ENCODE data around the gene SPTBN5. TPM values are rescaled to one million over a fixed set of nuclear protein-coding genes. Genes with fewer than 3 reads are reported as not detected.

The SPTBN5 gene
- total RNA-seq, 1 experiment from 2014 or later, result 3.2 TPM

DNA sequence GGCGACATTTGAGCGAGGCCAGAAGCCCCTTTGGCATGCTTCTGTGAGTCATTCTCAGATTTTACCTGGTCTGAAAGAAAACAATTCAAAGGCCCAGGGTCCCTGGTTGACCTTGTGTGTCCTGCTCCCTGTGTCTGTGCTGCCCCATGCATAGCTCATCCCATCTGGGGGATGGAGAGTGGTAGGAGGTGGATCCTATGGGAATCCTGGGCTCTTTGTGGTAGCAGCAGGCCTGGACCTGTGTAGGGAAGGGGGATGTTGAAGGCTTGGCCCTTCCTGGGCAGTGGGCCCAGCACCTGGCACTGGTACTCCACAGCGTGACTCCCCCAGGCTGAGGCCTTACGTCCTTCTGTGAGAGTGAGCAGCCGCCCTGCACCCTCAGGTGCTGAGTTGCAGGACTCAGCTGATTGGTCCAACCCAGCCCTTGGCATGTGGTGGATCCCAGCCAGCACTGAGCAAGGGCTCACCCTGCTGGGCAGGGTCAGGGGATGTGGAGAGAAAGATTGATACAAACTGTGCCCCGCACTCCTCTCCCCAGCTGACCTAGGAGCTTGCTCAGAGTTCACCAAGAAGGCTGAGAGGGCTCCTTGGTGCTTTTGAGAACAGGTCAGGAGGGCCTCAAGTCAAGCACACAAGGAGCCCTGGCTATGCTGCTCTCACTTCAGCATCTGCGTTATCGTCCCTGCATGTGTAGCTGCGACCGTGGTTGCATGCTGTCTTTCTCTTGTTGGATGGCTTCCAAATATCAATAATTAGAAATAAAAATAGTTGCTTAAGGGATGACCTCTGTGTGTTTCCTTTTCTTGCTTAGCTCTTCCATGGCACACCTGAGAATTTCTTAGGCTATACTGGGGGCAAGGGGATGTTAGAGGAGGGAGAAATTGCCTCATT is 87.3 kb downstream of the SPTBN5 start:
- no peaks in the 10 kb centered on the region for H3K27me3 ChIP-seq (replicated peaks; ENCODE audit: insufficient read depth, low read depth, low read length, poor library complexity)
- ChIA-PET POLR2A (ENCODE audit: low non-redundant PET) (interaction anchor here (0.6 kb wide), 1 partner anchor 417 kb away, joined by 3 read pairs; no protein-coding TSS in a partner anchor), CTCF (no interaction called here)
- H3K4me1 ChIP-seq (ENCODE audit: insufficient read depth, low read length, poor library complexity, severe bottlenecking), result no peaks in the 10 kb centered on the region
- no peaks in the 10 kb centered on the region for H3K36me3 ChIP-seq (ENCODE audit: insufficient read depth, low read length, poor library complexity, severe bottlenecking)
- H3K9me3 ChIP-seq (ENCODE audit: low read depth, low read length, poor library complexity, severe bottlenecking), result no peaks in the 10 kb centered on the region
- intact Hi-C loops (cut with micrococcal nuclease; ENCODE audit: unreplicated experiment), result no loop called here
- TF ChIP-seq, protein P1, sequence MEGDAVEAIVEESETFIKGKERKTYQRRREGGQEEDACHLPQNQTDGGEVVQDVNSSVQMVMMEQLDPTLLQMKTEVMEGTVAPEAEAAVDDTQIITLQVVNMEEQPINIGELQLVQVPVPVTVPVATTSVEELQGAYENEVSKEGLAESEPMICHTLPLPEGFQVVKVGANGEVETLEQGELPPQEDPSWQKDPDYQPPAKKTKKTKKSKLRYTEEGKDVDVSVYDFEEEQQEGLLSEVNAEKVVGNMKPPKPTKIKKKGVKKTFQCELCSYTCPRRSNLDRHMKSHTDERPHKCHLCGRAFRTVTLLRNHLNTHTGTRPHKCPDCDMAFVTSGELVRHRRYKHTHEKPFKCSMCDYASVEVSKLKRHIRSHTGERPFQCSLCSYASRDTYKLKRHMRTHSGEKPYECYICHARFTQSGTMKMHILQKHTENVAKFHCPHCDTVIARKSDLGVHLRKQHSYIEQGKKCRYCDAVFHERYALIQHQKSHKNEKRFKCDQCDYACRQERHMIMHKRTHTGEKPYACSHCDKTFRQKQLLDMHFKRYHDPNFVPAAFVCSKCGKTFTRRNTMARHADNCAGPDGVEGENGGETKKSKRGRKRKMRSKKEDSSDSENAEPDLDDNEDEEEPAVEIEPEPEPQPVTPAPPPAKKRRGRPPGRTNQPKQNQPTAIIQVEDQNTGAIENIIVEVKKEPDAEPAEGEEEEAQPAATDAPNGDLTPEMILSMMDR (conservative IDR thresholded peaks at IDR 0.05; ENCODE audit: low read depth, low read length), result no peak
- TF ChIP-seq EZH2 (IDR thresholded peaks at IDR 0.05; ENCODE audit: borderline replicate concordance, low read depth, low read length, poor library complexity, severe bottlenecking), result no peak
- H3K4me3 ChIP-seq (ENCODE audit: low read depth, low read length, poor library complexity, severe bottlenecking), result no peak overlapping the region
- no TSS peak for BruUV-seq (replicated peaks)
- no peak for DNase-seq (ENCODE audit: low spot score)
- H3K27ac ChIP-seq (ENCODE audit: low read depth, low read length, poor library complexity, severe bottlenecking), result no peak overlapping the region

DNA sequence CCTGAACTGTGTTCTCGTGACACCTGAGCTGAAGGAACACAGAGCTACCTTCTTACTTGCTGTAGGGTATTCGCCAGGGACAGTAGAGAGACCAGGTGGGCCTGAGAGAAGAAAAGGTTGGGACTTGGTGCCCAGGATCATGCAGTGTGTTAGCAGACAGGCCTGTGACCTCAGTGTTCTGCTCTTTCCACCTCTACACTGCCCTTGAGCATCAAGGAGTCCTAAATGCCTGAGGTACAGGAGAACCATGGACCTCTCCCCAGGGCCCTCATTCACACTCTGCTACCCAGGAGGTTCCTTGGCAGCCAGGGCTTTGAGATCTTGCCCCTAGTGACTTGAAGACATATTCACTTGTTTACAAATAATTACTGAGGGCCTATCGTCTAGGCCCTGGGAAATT is 88.1 kb downstream of the SPTBN5 start:
- Histone ChIP-seq H3K27ac (ENCODE audit: low read depth, low read length, poor library complexity, severe bottlenecking) (no peak overlapping the region), H3K36me3 (ENCODE audit: insufficient read depth, low read length, poor library complexity, severe bottlenecking) (peaks cover 2% of the 10 kb centered on the region), H3K9me3 (ENCODE audit: low read depth, low read length, poor library complexity, severe bottlenecking) (no peaks in the 10 kb centered on the region), H3K4me3 (ENCODE audit: low read depth, low read length, poor library complexity, severe bottlenecking) (no peak overlapping the region), H3K4me1 (ENCODE audit: insufficient read depth, low read length, poor library complexity, severe bottlenecking) (no peaks in the 10 kb centered on the region), H3K27me3 (replicated peaks; ENCODE audit: insufficient read depth, low read depth, low read length, poor library complexity) (no peaks in the 10 kb centered on the region)
- no TSS peak for BruUV-seq (replicated peaks)
- no peak for DNase-seq (ENCODE audit: low spot score)
- TF ChIP-seq, protein P1 (conservative IDR thresholded peaks at IDR 0.05; ENCODE audit: low read depth, low read length), result no peak
- no peak for TF ChIP-seq EZH2 (IDR thresholded peaks at IDR 0.05; ENCODE audit: borderline replicate concordance, low read depth, low read length, poor library complexity, severe bottlenecking)
- intact Hi-C loops (cut with micrococcal nuclease; ENCODE audit: unreplicated experiment), result no loop called here
- CTCF ChIA-PET, result no interaction called here
- POLR2A ChIA-PET (ENCODE audit: low non-redundant PET), result interaction anchor here (0.6 kb wide), 1 partner anchor 416 kb away, joined by 3 read pairs; no protein-coding TSS in a partner anchor

DNA sequence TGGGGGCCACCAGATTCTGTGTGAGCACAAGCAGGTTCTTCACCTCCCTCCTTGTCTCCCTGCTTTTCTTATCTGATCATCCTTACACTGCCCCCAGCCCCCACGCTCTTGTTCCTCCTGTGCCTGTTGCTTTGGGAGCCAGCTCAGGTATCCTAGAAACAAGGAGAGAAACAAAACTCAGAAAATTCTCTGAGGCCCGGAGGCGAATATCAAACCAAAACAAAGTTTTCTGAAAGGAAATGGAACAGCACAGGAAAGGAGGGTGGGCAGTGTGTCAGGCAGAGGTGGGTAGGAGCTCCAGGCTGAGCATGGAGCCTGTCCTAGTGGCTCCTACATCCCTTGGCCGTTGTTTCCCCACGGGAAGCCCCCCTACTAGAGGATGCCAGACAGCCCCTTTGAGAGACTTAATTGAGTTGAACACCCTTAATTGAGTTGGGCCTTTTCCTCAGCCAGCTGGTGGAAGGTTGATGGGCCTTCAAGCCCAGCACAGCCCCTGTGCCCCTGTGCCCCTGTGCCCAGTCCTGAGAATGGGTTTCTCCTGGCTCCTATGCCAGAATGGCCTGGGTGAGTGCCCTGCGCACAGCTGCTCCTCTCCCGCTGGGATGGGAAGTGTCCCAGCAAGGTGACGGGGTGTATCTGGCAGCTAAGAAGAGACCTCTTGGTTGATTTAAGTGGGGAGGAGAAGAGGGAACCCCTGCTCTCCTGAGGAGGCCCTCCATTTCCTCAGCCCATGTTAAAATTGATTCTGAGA is 88.8 kb downstream of the SPTBN5 start:
- no peak for DNase-seq (ENCODE audit: low spot score)
- ChIA-PET POLR2A (ENCODE audit: low non-redundant PET) (no interaction called here), CTCF (no interaction called here)
- H3K4me1 ChIP-seq (ENCODE audit: insufficient read depth, low read length, poor library complexity, severe bottlenecking), result no peaks in the 10 kb centered on the region
- BruUV-seq (replicated peaks), result no TSS peak
- H3K36me3 ChIP-seq (ENCODE audit: insufficient read depth, low read length, poor library complexity, severe bottlenecking), result peaks cover 2% of the 10 kb centered on the region
- intact Hi-C loops (cut with micrococcal nuclease; ENCODE audit: unreplicated experiment), result no loop called here
- no peak overlapping the region for H3K4me3 ChIP-seq (ENCODE audit: low read depth, low read length, poor library complexity, severe bottlenecking)
- H3K27me3 ChIP-seq (replicated peaks; ENCODE audit: insufficient read depth, low read depth, low read length, poor library complexity), result no peaks in the 10 kb centered on the region
- H3K27ac ChIP-seq (ENCODE audit: low read depth, low read length, poor library complexity, severe bottlenecking), result no peak overlapping the region
- TF ChIP-seq EZH2 (IDR thresholded peaks at IDR 0.05; ENCODE audit: borderline replicate concordance, low read depth, low read length, poor library complexity, severe bottlenecking), result no peak
- TF ChIP-seq, protein P1 (conservative IDR thresholded peaks at IDR 0.05; ENCODE audit: low read depth, low read length), result no peak
- H3K9me3 ChIP-seq (ENCODE audit: low read depth, low read length, poor library complexity, severe bottlenecking), result no peaks in the 10 kb centered on the region

All from A673 (cell line).